Measurements from ENCODE around the gene SEC24D.

The SEC24D gene

DNA sequence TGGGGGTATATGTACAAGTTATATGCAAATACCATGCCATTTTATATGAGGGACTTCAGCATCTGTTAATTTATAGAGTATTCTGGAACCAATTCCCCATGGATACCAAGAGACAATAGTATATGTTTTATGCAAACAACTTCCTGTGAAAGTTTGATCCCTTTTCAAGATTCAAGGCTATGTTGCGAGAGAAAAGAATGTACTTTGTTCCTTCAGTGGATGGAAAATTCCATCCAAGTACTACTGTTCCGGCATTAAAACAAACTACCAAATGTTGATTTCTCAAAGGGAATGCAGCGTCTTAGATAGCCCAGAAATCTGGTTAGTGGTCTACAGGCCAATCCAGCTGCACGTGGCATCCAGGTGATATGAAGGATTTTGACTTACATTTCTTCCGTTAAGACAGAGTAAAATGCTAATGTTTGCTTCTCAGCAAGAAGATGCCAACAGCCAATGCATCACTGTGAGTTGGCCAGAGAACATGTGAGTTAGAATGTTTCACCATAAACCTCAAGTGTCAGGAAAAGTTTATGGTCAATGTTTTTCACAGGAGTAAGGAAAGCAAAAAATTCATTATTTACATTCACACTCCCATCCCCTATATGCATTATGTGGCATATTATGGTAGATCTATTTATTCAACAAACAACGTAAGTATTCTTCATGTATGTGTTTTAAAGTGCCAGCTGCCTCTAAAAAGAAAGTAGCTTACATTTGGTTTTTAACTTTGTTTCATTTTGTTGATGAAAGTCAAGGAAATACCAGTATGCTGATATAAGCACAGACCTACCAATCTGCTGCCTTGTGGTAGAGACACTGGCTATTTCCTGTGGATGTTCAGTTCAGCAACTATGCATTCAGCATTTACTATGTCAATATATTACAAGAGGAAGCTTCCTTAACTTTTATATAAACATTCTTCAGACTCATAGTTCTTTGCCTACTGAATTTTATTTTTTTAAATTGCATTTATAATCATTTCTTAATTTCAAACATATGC lies 106.3 kb downstream of the SEC24D start:
- no peak for FAIRE-seq
- no peak for DNase-seq (ENCODE audit: insufficient read length, low spot score)

DNA sequence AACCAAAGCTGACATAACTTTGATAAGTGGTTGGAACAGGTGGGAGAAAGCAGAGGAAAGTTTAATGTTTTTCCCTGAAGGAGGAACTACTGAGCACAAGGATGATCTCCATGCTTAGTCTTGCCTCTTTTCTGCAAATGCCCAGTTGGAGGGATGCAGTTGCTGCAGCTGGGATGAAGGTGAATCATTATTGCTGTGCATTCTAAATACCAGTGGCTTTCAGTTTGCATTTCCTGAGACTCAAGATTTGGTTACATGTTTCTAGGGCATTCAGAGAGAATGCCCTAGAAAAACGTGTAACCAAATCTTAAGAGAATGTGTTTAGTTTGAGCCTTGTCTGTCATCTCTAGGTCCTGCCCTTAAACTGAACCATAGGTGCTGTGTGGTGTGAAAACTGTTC lies 108.6 kb downstream of the SEC24D start:
- no peak for DNase-seq (ENCODE audit: insufficient read length, low spot score)
- no peak for FAIRE-seq

DNA sequence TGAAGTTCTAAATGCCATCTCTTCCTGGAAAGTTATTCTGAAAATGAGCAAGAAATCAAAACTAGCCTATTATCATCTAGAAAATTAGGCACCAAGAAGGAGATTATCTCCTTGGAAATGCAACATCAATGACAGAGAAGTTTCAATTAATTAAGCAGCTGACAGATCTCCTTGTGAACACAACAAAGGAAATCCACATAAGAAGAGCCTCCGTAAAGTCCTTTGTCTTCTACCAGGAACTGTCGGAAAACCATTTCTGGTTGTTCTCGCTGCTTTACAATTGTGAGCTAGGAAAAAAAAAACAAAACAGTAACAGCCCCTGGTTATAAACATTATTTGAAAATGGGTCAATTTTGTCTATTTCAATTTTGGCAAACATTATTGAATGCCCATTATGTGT lies 112.6 kb downstream of the SEC24D start:
- no peak for FAIRE-seq
- DNase-seq (ENCODE audit: insufficient read length, low spot score), result no peak

DNA sequence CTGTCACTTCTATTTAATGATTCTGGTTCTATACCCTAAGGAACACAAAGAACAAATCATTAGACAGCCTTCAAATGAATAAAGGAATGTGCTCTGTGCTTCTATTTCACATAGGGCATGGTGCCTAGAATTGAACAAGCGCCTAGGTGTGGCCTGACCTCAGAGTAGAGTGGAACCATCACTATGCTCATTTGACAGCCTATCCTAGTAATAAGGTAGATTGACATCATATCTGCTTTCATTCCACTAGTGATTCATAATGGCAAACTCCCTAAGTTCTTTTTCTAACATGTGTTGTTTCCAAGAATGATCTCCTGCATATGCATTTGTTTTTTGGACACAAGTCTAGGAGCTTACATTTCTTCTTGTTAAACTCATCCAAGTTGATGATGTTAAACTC lies 114.2 kb downstream of the SEC24D start:
- FAIRE-seq (no peak), DNase-seq (ENCODE audit: insufficient read length, low spot score) (no peak)

DNA sequence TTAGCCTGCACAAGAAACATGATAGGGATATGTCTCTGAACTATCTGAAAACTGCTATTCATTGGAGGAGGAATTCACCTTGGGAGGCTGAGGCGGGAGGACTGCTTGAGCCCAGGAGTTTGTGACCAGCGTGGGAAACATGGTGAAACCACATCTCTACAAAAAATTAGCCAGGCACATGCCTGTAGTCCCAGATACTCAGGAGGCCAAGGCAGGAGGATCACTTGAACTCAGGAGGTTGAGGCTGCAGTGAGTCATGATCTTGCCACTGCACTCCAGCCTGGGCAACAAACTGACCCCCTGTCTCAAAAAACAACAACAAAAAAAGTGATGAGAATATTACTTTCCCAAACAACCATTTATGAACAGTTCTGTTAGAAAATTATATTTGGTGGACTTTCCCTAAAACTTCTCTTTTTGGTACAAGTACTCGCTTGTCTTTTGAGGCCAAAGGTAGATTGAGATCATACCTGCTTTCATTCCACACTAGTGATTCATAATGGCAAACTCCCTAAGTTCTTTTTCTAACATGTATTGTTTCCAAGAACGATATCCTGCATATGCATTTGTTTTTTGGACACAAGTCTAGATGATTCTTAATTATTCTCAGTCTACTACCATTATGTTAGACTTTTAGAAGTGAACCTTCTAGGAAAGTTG lies 117.3 kb downstream of the SEC24D start:
- DNase-seq (ENCODE audit: insufficient read length, low spot score) (no peak), FAIRE-seq (no peak)

DNA sequence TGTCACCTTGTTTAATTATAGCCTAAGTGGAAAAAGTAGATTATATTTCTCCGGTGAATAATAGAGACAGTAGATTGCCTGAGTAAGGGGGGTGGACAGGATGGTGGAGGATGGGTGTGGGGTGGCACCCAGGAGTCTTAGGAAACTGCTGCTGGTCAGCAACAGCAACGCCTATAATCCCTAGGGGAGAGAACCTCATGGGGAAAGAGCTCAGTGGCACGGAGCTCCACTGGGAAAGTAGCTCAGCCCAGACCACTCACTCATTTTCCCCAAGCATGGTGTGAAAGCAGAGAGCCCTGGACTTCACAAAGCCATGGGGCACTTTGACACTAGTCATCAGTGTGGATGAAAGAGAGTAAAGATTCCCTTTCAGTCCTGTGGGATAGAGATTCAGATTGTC lies 119.6 kb downstream of the SEC24D start:
- DNase-seq (ENCODE audit: insufficient read length, low spot score) (no peak), FAIRE-seq (no peak)

DNA sequence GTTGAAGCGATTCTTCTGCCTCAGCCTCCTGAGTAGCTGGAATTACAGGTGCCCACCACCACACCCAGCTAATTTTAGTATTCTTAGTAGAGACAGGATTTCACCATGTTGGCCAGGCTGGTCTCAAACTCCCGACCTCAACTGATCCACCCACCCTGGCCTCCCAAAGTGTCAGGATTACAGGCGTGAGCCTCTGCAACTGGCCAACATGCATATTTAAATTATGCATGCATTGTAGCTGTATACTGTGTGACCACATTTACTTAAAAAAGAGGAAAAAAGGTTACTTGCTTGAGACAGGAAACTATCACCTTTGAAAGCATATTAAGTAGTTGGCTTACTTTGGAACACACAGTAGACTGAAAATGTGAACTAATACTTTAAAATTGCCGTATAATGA lies 121.2 kb downstream of the SEC24D start:
- FAIRE-seq, result no peak
- no peak for DNase-seq (ENCODE audit: insufficient read length, low spot score)

DNA sequence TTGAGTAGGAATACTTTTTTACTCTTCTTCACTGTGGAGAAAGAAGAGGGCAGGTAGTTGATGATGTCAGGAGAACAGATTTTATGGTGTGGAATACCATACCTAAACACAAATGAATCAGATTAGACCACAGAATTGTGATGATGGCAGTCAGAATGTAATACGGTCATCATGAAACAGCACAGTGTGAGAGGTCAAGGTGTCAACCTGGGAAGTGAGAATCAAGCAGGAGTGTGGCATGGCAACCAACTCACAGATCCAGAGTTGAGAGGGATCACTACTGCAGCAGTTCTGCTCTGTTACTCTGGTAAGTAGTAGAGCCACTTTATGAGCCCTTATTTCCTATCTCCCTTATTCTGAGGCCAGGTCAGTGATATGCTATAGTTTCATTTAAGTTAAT lies 123.1 kb downstream of the SEC24D start:
- DNase-seq (ENCODE audit: insufficient read length, low spot score), result no peak
- peak; percentile 33 for FAIRE-seq

DNA sequence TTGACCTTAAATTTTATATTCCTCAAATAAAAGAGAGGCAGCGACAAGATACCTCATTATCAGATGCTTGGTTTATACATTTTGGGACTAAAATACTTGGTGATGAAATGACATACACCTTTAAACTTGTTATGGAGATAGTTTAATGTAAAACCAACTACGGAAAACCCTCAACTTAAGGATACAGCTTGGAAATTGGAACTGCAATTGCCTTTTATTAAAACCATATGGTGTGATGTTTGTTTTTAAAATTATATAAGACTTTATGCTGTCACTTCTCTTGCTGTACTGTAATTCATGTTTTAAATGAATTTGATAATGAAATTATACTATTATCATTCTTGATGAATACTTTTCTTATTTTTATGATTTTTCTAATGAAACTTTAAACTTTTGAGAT lies 124.9 kb downstream of the SEC24D start:
- no peak for DNase-seq (ENCODE audit: insufficient read length, low spot score)
- FAIRE-seq, result no peak

DNA sequence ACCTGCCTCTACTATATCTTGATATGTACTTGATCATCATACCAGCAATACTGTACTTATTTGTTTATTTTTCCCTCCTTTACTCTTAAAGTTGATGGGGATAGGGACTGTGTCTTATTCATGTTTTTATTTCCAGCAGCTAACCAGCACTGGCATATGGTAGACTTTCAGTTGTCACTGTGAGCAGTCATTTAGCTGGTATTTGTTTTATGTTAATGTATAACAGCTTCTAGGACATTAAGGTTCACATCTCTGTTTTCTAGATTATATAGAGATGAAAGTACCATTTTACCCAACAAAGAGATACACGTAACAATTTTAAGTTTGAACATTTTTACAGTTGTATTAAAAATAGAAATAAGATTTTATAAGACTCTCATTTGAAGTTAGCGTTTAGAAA lies 132.8 kb downstream of the SEC24D start:
- FAIRE-seq, result no peak

DNA sequence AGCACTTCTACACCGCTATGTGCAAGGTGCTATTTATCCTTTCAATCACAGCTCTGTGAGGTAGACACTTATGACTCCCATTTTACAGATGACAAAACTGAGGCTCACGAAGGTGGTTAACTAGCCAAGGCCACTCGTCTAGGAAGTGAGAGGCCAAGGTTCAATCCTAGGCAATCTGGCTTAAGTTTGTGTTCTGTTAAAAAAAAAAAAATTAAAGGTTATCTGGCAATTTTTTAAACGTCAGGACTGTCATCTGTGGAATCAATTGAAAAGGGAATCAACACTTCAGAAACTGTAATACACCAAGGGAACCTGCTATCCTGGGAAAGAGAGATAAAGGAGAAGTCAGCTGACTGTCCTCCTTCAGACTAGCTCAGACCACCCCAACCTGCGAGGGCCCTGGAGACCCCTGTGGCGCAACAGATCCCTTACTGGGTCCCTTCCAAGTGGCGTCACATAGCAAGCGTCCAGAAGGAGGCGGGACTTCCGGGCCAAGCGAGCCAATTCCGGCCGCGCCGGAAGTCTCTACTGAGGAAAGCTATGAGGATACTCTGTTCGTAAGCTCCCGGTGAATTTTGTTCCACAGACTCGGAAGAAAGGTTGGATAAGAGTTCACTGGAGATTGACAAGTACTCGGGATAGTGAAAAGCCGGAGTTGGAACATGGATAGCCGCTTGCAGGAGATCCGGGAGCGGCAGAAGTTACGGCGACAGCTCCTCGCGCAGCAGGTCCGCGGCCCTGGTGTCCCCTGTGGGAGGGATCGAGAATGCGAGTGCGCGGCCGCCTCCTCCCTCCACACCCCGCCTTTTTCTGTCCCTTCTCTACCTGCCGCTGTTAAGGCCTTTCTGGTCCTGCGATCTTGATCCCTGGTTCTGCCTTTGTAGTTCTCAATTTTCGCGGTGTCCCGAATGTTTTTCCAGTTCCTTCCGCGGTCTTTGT lies 150.8 kb downstream of the SEC24D start, which contains the start of gene METTL14:
METTL14 (plus strand) TSS at position 520 of the 939 bp plus-strand sequence; CDS start at position 663, 143 bp downstream.
- FAIRE-seq (peak; percentile 97), DNase-seq (ENCODE audit: insufficient read length, low spot score) (peak; percentile 63)

More for the DNA sequence above, 132.8 kb downstream of the SEC24D start:
- DNase-seq (ENCODE audit: insufficient read length, low spot score), result no peak

DNA sequence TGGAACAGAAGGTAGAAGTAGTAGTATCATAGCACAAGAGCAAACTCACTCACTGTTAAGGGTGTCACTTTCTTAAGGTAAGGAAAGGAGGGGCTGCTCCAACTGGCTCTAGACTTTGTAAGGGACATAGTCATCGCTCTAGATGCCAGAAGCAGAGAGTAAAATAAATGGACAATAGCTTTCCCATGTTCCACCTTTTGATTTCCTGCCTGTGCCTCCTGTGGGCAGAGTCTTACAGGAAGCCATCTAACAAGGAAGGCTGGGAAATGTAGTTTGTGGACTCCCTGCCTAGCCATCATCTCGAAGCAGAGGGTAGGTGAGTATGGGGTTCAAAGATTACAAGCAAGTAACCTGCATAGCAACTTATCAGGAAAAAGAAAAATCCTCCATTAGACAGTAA lies 152.4 kb downstream of the SEC24D start:
- DNase-seq (ENCODE audit: insufficient read length, low spot score) (no peak), FAIRE-seq (no peak)

DNA sequence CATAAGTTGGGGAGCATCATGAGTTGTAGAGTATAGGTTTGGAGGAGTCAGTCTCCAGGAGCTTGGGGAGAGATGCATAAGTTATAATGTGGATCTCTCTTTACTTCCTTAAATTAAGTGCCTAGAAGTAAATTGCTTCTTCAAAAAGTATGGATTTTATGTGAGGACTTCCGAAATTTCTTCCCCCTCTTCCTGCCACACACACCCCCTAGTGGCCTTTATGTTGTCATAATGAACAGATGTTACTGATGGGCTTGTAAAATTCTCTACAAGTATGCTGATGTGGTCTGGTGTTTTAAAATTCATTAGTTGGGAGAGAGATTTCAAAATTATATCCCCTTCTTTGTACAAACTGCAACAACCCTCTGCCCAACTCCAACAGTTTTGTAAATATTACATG lies 153.0 kb downstream of the SEC24D start:
- no peak for DNase-seq (ENCODE audit: insufficient read length, low spot score)
- no peak for FAIRE-seq

DNA sequence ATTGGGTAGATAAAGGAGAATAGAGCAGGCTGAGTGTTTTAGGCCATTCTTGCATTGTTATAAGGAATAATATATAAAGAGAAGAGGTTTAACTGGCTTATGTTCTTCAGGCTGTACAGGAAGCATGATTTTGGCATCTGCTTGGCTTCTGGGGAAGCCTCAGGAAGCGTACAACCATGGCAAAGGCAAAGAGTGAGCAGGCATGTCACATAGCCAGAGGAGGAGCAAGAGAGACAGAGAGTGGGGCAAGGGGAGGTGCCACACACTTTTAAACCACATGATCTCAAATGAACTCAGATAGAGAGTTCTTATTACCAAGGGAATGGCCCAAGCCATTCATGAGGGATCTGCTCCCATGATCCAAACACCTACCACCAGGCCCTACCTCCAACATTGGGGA lies 155.1 kb downstream of the SEC24D start:
- DNase-seq (ENCODE audit: insufficient read length, low spot score), result no peak
- no peak for FAIRE-seq

DNA sequence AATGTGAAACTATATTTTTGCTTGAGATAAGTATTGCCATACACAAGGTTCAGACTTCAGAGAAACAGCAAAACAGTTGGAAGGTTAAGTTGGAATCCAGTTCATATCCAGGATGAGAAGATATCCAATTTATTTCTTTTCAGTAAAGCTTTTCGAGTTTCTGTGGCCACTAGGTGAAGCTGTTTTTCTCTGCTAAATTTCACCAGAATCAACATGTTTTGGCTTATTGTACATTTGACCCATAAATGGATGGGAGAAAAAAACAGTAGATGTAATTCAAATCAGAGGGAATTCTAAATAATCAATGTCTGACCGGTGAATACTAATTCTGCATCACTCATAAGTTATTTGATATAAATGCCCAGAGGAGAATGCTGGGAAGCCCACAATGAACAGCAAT lies 159.8 kb downstream of the SEC24D start:
- no peak for DNase-seq (ENCODE audit: insufficient read length, low spot score)
- FAIRE-seq, result no peak
